ENCODE data around the gene ADGRL1. TPM values are rescaled to one million over a fixed set of nuclear protein-coding genes. Genes with fewer than 3 reads are reported as not detected.
"Not testable (repeated sequence)": the region's sequence is repeated elsewhere in the genome, so short reads cannot be mapped to it uniquely, and the experiment has no call there.

Gene ADGRL1
- total RNA-seq, 2 experiments from 2014 or later: 8.5 to 9.5 TPM

DNA sequence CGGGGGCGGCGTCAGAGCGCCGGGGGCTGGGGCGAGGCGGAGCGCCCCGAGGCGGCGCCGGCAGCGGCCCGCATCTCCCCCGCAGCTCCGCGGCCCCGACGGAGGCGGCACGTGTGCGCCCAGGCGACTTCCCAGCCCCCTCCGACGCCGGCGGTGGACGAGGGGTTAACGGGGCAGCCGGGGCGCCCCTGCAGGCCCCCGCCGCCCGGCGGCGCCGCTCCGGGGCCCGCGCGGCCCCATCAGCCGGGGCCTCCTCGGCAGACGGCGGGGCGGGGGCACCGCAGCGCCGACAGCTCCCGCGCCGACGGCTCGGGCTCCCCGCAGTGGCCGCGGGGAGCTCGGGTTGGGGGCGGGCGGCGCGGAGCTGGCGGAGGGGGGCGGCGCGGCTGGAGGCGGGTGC, 339 bp upstream of the ADGRL1 start:
- peak; percentile 33 for DNase-seq
- not testable (repeated sequence) for H3K36me3 Mint-ChIP-seq, H3K4me3 Mint-ChIP-seq, H3K9me3 Mint-ChIP-seq, H3K27ac Mint-ChIP-seq
- peaks cover 33% of the 10 kb centered on the region for H3K4me1 Mint-ChIP-seq
- H3K27me3 Mint-ChIP-seq: peaks cover 35% of the 10 kb centered on the region

DNA sequence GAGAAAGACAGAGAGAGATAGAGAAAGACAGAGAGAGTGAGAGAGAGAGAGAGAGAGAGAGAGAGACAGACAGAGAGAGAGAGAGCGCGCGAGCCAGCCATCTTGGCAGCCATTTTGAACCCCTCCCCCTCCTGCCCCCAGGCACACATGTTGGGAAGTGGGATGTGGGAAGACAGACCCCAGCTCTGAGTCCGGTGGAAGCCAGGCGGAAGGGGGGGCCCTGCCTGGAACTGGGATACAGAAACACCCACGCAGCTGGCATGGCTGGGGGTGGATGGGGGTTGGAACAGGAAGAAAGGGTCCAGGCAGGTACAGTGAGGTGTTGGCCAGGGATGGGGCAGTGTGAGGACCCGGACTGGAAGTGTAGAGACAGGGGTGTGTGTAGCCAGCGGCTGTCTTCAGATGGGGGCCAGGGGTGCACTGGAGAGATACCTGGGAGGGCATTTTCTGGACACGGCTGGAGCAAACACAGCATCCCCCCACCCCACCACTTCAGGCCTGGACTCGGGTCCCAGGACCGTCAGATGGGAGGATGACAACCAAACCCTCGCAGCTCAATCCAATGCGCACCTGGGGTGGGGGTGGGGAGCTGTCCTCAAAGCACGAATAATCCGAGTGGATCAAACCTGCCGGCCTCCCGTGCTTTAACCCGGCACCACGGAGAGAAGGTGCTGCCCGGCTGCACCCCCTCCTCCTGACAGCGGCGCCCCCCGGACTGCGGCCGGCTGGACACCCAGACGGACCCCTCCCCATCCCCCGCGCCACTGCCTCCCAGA, 1.1 kb downstream of the ADGRL1 start:
- not testable (repeated sequence) for DNase-seq, H3K9me3 Mint-ChIP-seq, H3K36me3 Mint-ChIP-seq
- Mint-ChIP-seq H3K27ac (peak overlapping the region; percentile 30), H3K4me3 (peak overlapping the region; percentile 76), H3K27me3 (peaks cover 28% of the 10 kb centered on the region), H3K4me1 (peaks cover 36% of the 10 kb centered on the region)

DNA sequence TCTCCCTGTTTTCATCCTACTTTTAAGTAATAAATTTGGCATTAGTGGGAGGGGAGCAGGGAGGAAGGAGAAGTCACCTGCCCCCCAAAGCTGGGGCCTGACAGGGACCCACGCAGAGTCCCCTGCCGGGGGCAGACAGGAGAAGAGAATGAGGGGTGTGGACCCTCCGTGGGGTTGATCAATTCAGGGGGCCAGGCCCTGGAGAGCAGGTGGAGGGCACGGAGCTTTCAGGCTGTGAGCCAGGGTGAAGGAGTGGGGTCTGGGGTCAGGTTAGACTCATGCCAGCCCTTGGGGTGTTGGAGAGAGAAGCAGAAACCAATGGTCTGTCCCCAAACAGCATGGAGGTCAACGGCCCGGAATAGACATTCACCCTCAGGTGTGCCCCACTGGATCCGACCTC, 1.8 kb downstream of the ADGRL1 start:
- H3K9me3 Mint-ChIP-seq, H3K36me3 Mint-ChIP-seq: not testable (repeated sequence)
- peak overlapping the region; percentile 30 for H3K27ac Mint-ChIP-seq

DNA sequence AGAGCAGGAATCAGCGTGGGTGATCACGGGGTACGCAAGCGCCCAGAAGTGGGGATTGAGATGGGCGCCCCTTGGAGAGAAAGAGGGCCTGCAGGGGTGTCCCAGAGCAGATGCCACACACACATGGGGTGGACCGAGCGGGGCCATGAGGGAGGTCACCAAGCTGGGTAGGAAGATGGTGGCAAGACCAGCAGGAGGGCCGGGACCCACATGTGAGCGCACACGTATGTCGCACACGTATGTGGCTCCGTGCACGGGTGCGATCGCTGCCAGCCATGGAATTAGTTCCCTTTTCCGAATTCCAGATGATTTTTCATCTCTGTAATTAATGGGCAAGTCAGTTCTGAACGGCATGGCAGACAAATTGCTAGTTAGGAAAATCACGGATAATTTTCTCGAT, 2.2 kb downstream of the ADGRL1 start:
- Mint-ChIP-seq H3K4me3 (peak overlapping the region; percentile 76), H3K27me3 (peaks cover 21% of the 10 kb centered on the region), H3K4me1 (peaks cover 28% of the 10 kb centered on the region)
- not testable (repeated sequence) for H3K36me3 Mint-ChIP-seq, H3K27ac Mint-ChIP-seq, DNase-seq, H3K9me3 Mint-ChIP-seq

More for the DNA sequence above, 1.8 kb downstream of the ADGRL1 start:
- peak overlapping the region; percentile 76 for H3K4me3 Mint-ChIP-seq
- peaks cover 32% of the 10 kb centered on the region for H3K4me1 Mint-ChIP-seq
- not testable (repeated sequence) for DNase-seq
- peaks cover 24% of the 10 kb centered on the region for H3K27me3 Mint-ChIP-seq

DNA sequence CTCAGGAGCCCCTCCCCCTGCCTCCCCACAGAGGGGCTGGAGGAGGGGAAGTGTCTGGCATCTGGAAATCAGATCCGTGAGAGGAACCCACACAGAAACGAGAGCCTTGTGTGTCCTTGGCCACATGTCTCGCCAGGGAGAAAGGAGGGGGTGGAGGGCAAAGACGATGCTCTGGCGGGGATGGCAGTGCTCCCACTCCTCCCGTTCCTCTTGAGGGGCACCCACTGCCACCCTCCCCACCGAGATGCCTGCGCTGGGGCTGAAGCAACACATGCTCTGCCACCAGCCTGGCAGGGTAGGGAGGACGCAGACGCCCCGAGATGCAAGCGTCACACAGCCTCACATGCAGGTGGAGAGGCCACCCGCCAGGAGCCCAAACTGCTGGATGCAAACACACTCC, 2.8 kb downstream of the ADGRL1 start:
- Mint-ChIP-seq H3K4me1 (peaks cover 27% of the 10 kb centered on the region), H3K36me3 (no peaks in the 10 kb centered on the region), H3K27ac (no peak overlapping the region), H3K4me3 (no peak overlapping the region), H3K27me3 (peaks cover 15% of the 10 kb centered on the region), H3K9me3 (no peaks in the 10 kb centered on the region)
- no peak for DNase-seq

DNA sequence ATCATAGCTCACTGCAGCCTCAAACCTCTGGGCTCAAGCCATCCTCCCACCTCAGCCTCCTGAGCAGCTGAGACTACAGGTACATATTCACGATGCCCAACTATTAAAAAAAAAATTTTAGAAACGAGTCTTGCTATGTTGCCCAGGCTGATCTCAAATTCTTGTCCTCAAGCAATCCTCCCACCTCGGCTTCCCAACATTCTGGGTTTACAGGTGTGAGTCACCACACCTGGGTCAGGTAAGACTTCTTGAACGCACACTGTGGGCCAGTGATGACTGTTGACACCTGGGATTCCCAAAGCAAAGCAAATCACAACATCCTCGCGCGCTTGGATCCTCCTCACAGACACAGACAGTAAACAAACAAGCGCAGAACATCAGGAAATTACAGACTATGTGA, 4.5 kb downstream of the ADGRL1 start:
- H3K36me3 Mint-ChIP-seq, H3K27ac Mint-ChIP-seq, H3K27me3 Mint-ChIP-seq, DNase-seq, H3K4me3 Mint-ChIP-seq, H3K9me3 Mint-ChIP-seq: not testable (repeated sequence)
- peaks cover 23% of the 10 kb centered on the region for H3K4me1 Mint-ChIP-seq

DNA sequence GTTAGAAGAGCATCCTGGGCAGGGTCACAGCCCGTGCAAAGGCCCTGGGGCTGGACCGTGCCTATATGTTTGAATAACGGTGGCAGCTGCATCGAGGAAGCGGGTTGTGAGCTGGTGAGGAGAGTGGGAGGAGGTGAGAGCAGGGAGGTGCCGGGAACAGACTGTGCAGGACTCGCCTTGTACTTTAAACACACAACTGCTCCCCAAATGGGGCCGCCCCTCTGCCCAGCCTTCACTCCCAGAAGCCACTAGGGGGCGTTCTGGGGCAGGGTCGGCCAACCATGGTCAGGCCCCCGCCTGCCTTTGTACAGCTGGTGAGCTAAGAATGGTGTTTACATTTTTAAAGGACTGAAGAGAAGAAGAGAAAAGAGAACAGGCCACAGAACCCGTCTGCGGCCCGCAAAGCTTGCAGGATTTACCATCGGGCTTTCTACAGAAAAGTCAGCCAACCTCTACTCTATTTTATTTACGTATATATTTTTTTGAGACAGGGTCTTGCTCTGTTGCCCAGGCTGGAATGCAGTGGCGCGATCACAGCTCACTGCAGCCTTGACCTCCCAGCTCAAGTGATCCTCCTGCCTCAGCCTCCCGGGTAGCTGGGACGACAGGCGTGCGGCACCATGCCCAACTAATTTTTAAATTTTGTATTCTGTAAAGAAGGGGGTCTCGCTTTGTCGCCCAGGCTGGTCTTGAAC, 5.7 kb downstream of the ADGRL1 start:
- H3K36me3 Mint-ChIP-seq, H3K27me3 Mint-ChIP-seq, H3K4me3 Mint-ChIP-seq, H3K9me3 Mint-ChIP-seq, H3K27ac Mint-ChIP-seq: not testable (repeated sequence)
- peaks cover 26% of the 10 kb centered on the region for H3K4me1 Mint-ChIP-seq
- DNase-seq: peak; percentile 57

DNA sequence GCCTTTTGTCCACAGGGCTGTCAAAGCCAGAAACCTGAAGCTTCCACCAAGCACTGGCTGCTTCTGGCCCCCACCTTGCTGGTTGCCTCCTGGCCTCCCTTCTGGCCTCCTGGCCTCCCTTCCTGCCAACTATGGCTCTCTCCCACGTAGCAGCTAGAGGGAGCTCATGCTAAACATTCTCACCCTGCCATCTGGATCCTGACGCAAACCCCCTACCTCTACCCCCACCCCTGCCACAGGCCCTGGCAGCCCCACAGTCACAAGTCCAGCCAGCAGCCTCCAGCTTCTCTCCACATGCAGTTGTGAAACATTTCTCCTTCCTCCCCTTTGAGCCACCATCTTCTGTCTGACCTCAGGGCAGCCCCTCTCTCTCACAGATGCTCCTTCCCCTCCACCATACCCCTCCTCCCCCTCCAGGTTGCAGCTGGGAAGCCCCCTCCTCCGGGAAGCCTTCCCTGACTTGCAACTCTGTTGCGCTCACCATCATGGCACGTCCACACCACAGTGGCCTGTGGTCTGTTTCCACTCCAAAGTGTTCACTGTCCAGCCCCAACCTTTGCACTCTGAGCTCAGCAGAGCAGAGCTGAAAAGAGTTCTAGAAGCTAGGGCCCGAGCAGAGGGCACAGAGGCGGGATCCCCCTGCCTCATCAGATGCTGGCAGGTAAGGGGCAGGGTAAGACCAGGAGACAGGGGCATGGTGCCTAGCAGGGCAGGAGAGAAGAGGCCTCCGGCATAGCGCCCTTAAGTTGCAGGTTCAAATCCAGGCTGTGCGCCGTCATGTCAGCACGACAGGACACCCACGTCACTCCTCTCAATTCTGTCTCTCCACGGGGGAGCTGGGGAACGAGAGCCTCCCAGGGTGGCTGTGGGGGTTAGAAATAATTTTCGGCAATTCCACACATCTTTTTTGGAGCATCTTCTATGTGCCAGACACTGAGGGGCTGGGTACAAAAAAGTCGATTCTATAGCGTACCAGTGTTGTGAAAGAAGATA, 7.3 kb downstream of the ADGRL1 start:
- no peak for DNase-seq
- peaks cover 13% of the 10 kb centered on the region for H3K4me1 Mint-ChIP-seq
- no peak overlapping the region for H3K27ac Mint-ChIP-seq
- H3K9me3 Mint-ChIP-seq: no peaks in the 10 kb centered on the region
- H3K27me3 Mint-ChIP-seq: no peaks in the 10 kb centered on the region
- H3K4me3 Mint-ChIP-seq: no peak overlapping the region
- no peaks in the 10 kb centered on the region for H3K36me3 Mint-ChIP-seq

DNA sequence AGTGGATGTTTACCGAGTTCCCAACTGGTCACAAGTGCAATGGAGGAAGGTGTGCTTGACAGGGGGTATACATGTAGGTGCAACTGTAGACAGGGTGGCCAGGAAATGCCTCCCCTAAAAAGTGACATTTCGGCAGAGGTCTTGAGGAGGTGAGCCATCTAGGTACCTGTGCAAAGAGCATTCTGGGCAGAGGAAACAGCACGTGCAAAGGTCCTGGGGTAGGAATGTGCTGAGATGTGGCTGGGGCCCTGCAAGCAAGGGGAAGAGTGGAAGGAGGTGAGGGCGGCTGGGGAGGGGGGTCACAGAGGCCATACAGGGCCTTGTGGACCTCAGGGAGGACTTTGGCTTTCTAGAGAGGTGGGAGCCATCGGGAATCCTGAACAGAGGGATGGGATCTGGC, 8.1 kb downstream of the ADGRL1 start:
- Mint-ChIP-seq H3K9me3 (no peaks in the 10 kb centered on the region), H3K27ac (no peak overlapping the region), H3K4me3 (no peak overlapping the region), H3K4me1 (peaks cover 8% of the 10 kb centered on the region), H3K36me3 (no peaks in the 10 kb centered on the region), H3K27me3 (no peaks in the 10 kb centered on the region)
- no peak for DNase-seq

DNA sequence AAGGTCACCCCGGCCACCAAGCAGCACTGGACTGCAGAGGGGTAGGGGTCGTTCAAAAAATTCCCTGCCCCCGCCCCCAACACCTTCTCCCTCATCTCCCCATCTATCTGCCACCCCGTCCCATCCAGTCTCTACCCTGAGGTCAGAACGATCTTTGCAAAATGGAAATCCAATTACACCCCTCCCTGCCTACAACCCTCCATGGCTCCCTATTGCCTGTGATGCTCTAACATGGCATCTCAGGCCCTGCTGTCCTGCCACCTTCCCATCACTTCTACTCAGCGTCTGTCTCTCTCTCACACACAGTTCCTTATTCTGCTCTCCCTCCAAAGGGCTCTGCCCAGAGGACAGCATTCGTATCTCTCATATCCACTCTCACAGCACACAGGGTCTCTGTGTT, 8.7 kb downstream of the ADGRL1 start:
- not testable (repeated sequence) for H3K9me3 Mint-ChIP-seq, H3K4me1 Mint-ChIP-seq, H3K4me3 Mint-ChIP-seq, H3K27me3 Mint-ChIP-seq, H3K27ac Mint-ChIP-seq, DNase-seq, H3K36me3 Mint-ChIP-seq

DNA sequence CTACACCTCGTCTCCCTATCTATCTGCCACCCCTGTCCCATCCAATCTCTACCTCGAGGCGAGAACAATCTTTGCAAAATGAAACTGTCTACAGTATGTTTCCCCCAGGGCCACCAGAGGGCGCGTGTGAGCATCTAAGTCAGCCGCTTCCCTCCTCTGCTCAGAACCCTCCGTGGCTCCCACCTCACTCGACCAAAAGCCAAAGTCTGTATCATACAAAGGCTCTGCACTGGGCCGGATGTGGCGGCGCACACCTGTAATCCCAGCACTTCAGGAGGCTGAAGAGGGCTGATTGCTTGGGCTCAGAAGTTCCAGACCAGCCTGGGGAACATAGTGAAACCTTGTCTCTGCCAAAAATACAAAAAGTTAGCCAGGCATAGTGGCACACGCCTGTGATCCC, 9.9 kb downstream of the ADGRL1 start:
- peaks cover 10% of the 10 kb centered on the region for H3K4me1 Mint-ChIP-seq
- peak overlapping the region; percentile 5 for H3K4me3 Mint-ChIP-seq
- peak; percentile 69 for DNase-seq
- H3K9me3 Mint-ChIP-seq, H3K36me3 Mint-ChIP-seq, H3K27ac Mint-ChIP-seq, H3K27me3 Mint-ChIP-seq: not testable (repeated sequence)

DNA sequence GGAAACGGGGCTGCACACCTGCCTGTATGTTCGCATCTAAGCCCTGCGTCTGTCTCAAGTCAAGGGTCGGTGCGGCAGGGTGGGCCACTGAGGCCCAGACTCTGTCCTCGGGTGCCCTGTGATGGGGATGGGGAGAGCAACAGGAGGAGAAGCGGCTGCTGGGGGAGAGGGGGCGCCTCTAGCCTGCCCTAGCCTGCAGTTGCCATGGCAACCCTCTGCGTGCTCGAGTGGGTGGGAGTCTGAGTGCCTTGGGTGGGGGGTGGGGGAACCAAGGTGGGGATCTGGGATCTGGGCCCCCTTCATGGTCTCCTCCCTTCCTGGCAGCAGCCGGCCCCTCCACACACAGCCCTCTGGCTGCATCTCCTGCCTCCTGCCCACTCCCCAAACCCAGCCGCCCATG, 10.8 kb downstream of the ADGRL1 start:
- not testable (repeated sequence) for H3K9me3 Mint-ChIP-seq, DNase-seq, H3K4me3 Mint-ChIP-seq, H3K27ac Mint-ChIP-seq, H3K36me3 Mint-ChIP-seq, H3K27me3 Mint-ChIP-seq
- peaks cover 11% of the 10 kb centered on the region for H3K4me1 Mint-ChIP-seq

DNA sequence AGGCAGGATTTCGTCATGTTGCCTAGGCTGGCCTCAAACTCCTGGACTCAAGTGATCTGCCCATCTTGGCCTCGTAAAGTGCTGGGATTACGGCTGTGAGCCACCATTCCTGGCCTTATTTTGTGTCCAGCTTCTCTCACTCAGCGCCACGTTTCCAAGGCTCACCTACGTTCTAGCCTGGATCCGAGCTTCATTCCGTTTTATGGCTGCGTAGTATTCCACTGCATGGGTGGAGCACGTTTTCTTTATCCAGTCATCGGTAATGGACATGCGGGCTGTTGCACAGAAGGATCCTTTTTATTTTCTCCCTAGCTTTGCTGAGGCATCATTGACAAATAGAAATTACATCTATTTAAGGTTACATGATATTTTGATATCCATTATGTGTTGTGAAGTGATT, 16.6 kb downstream of the ADGRL1 start:
- peaks cover 4% of the 10 kb centered on the region for H3K4me1 Mint-ChIP-seq
- H3K4me3 Mint-ChIP-seq: no peak overlapping the region
- no peak for DNase-seq
- peaks cover 3% of the 10 kb centered on the region for H3K36me3 Mint-ChIP-seq
- H3K27ac Mint-ChIP-seq: no peak overlapping the region
- H3K9me3 Mint-ChIP-seq: no peaks in the 10 kb centered on the region
- no peaks in the 10 kb centered on the region for H3K27me3 Mint-ChIP-seq

DNA sequence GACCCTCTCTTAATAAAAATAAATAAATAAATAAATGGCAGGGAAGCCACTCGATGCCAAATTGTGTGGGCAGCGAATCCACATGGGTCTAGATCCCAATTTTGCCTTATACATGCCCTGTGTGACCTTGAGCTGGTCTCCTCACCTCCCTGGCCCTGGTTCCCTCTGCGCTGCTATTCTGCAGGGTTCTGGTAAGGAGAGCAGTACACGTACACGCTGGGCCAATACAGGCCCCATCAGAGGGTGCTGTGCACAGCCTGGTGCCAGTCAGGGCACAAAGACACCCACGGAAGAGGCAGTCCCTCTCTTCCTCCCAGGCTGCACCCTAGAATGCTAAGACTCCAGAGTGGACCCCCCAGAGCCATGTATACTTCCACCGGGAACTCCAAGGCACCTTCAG, 17.9 kb downstream of the ADGRL1 start:
- not testable (repeated sequence) for H3K27ac Mint-ChIP-seq, H3K36me3 Mint-ChIP-seq, DNase-seq, H3K27me3 Mint-ChIP-seq, H3K9me3 Mint-ChIP-seq, H3K4me1 Mint-ChIP-seq, H3K4me3 Mint-ChIP-seq

DNA sequence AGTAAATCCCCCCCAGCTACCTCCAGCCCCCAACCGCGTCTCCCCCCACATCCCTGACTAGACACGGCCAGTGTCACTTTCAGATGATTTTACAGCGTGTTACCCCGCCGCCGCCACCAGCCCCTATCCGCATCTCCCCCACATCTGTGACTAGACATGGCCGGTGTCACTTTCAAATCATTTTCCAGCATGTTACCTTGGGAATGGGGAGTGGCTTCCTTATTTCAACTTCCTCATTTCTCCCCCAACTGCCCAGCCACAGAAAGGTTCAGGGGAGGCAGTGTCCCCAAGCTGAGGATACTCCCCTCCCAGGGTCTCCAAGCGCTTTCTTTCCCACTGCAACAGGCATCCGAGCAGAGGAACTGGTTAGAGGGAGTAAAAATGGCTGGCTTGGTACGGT, 18.4 kb downstream of the ADGRL1 start:
- peaks cover 4% of the 10 kb centered on the region for H3K4me1 Mint-ChIP-seq
- no peak overlapping the region for H3K27ac Mint-ChIP-seq
- no peak for DNase-seq
- no peaks in the 10 kb centered on the region for H3K9me3 Mint-ChIP-seq
- H3K36me3 Mint-ChIP-seq: peaks cover 3% of the 10 kb centered on the region
- no peak overlapping the region for H3K4me3 Mint-ChIP-seq
- H3K27me3 Mint-ChIP-seq: no peaks in the 10 kb centered on the region
